Panc1 (cell line): Measurements from ENCODE around the gene SNX27.

Experiments used
- POLR2AphosphoS5 ChIP-seq: IDR thresholded peaks from 2 replicates; pipeline ENCODE4 v1.6.1; 2012; ENCODE audit warnings: mild to moderate bottlenecking, low read depth, low read length, moderate library complexity
- REST ChIP-seq, 2 experiments: IDR thresholded peaks; 2 replicates each; pipeline ENCODE4 v1.6.1; 2011 to 2012; ENCODE audit warnings: low read depth in 2 of 2, control low read depth in 1 of 2, low read length in 1 of 2, mild to moderate bottlenecking in 1 of 2, moderate library complexity in 1 of 2; ENCODE audit not compliant: insufficient read depth in 1 of 2
- SIN3A ChIP-seq: IDR thresholded peaks from 2 replicates; pipeline ENCODE4 v1.6.1; 2012; ENCODE audit warnings: low read depth, mild to moderate bottlenecking, low read length, moderate library complexity, borderline replicate concordance; ENCODE audit not compliant: insufficient read depth
- TCF7L2 ChIP-seq: IDR thresholded peaks from 2 replicates; pipeline ENCODE4 v1.6.1; 2011; ENCODE audit warnings: mild to moderate bottlenecking, low read depth, low read length, inconsistent platforms
- TF ChIP-seq, protein P1 (sequence below): fragments of 450-650 bp; IDR thresholded peaks from 2 replicates; pipeline ENCODE4 v1.5.1; 2017; ENCODE audit warnings: mild to moderate bottlenecking

DNA sequence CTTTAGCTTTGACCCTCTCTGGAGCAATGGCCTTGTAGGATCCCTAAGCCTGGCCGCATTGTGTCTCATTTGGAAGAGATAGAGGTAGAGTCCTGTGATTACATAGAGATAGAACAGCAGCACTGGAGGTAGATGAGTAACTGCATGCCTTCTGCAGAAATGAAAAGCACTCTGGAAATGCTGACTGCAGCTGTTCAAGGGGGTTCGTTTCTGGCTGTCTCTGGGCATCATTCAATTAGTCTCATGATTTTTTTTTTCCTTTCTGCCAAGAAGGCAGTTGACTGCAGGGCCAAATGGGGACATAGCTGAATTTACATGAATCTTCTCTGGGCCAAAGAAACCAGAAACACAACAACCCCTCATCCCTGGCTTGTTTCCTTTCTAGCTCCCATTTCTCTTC lies 28.1 kb upstream of the SNX27 start:
- TF ChIP-seq POLR2AphosphoS5: no peak
- TF ChIP-seq, protein P1, sequence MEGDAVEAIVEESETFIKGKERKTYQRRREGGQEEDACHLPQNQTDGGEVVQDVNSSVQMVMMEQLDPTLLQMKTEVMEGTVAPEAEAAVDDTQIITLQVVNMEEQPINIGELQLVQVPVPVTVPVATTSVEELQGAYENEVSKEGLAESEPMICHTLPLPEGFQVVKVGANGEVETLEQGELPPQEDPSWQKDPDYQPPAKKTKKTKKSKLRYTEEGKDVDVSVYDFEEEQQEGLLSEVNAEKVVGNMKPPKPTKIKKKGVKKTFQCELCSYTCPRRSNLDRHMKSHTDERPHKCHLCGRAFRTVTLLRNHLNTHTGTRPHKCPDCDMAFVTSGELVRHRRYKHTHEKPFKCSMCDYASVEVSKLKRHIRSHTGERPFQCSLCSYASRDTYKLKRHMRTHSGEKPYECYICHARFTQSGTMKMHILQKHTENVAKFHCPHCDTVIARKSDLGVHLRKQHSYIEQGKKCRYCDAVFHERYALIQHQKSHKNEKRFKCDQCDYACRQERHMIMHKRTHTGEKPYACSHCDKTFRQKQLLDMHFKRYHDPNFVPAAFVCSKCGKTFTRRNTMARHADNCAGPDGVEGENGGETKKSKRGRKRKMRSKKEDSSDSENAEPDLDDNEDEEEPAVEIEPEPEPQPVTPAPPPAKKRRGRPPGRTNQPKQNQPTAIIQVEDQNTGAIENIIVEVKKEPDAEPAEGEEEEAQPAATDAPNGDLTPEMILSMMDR: no peak
- TF ChIP-seq SIN3A: no peak
- no peak for TF ChIP-seq REST (IDR thresholded peaks at IDR 0.05; ENCODE audit: insufficient read depth in 1 of 2, low read depth in 2 of 2, low read length in 1 of 2)
- no peak for TF ChIP-seq TCF7L2
